Measurements from ENCODE around the gene PRKAG2.

The PRKAG2 gene

DNA sequence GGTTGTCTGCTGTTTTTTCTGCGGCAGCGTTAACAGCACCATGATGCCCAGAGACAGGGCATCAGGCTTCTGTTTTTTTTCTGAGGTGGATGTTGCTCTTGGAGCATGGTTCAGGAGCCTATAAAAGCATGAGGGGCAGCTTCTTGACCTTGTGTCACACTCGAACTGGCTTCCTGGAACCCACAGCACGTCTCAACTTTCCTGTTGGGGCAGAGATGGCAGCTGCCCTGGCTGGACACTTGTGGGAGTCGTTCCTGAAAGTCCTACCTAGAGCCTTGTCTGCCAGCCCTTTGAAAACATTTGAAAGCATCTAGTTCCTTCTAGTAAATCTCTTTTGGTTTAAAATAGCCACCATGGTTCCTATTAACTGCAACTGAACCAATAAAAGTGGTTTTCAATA is 28.9 kb upstream of the PRKAG2 start:
- TF ChIP-seq, protein P1, sequence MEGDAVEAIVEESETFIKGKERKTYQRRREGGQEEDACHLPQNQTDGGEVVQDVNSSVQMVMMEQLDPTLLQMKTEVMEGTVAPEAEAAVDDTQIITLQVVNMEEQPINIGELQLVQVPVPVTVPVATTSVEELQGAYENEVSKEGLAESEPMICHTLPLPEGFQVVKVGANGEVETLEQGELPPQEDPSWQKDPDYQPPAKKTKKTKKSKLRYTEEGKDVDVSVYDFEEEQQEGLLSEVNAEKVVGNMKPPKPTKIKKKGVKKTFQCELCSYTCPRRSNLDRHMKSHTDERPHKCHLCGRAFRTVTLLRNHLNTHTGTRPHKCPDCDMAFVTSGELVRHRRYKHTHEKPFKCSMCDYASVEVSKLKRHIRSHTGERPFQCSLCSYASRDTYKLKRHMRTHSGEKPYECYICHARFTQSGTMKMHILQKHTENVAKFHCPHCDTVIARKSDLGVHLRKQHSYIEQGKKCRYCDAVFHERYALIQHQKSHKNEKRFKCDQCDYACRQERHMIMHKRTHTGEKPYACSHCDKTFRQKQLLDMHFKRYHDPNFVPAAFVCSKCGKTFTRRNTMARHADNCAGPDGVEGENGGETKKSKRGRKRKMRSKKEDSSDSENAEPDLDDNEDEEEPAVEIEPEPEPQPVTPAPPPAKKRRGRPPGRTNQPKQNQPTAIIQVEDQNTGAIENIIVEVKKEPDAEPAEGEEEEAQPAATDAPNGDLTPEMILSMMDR (IDR thresholded peaks at IDR 0.05; ENCODE audit: insufficient read depth, low read depth, low read length, missing control alignments) = no peak
- DNase-seq (ENCODE audit: low read depth) = no peak
- H3K4me3 ChIP-seq (ENCODE audit: low read depth, low read length) = no peak overlapping the region

DNA sequence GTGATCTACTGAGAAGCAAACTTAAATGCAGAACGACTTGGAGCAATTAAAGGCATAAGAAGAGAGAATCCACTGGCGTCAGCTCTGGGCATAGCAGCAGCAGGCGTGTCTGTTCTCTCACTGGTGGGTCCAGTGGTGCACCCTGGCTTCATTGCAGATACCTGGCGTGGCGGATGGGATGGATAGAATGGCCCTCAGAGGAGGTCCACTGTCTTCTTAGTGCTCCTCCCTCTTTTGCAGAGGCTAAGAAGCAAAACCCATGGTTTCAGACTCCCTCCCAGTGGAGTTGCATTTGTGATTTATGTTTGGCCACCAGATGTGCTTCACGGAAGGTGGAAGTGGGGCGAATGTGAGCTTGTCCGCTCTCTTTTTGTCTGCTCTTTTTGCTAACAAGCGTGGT is 28.4 kb upstream of the PRKAG2 start:
- TF ChIP-seq, protein P1 (IDR thresholded peaks at IDR 0.05; ENCODE audit: insufficient read depth, low read depth, low read length, missing control alignments) = no peak
- no peak overlapping the region for H3K4me3 ChIP-seq (ENCODE audit: low read depth, low read length)
- DNase-seq (ENCODE audit: low read depth) = no peak

DNA sequence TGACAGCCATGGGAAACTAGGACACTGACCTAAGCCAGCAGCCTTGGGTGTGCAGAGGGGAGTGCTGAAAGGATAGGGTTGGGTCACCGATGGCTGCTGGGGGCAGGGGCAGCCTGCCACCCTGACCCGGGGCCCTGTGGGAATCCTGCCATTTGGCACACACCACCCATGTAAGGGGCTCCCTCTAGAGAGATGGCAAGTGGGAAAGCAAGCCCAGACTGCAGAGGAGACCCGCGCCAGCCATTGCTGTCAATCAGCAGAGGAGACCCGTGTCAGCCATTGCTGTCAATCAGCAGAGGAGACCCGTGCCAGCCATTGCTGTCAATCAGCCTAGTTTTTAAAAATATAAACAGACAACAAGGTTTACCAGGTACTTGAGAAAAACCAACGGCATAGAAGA is 27.4 kb upstream of the PRKAG2 start:
- TF ChIP-seq, protein P1 (IDR thresholded peaks at IDR 0.05; ENCODE audit: insufficient read depth, low read depth, low read length, missing control alignments) = no peak
- DNase-seq (ENCODE audit: low read depth) = no peak
- no peak overlapping the region for H3K4me3 ChIP-seq (ENCODE audit: low read depth, low read length)

DNA sequence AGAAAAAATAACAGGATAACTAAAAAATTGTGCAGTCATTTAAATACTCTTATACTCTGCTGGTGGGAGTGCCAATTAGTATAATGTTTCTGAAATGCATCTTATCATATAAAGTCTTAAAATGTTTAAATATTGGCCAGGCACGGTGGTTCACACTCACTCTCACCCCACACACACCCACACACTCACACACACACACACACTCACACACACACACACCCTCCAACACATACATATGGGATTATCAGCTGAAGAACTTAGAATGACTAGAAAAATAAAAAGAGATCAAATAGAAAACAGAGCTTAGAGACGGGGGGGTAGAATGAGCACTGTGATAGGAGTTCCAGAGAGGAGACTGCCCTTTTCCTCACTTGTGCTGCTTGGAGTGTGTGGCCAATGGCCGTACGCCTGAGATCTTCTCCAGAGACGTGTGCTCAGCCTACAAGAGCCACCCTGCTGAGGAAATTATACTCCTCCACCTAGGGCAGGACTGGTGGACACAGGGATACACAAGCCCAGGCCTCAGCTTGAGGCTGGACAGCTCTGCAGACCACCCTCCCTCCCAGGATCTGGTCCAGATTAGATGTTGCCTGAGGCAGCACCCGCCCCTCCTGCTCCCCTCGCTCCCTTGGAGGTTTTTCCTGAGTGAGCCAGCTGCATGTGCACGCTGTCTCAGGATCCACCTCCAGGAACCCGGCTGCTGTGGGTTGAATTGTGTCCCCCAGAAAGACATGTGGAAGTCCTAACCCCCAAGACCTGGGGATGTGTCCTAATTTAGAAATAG is 26.5 kb upstream of the PRKAG2 start:
- TF ChIP-seq, protein P1 (IDR thresholded peaks at IDR 0.05; ENCODE audit: insufficient read depth, low read depth, low read length, missing control alignments) = no peak
- DNase-seq (ENCODE audit: low read depth) = no peak

DNA sequence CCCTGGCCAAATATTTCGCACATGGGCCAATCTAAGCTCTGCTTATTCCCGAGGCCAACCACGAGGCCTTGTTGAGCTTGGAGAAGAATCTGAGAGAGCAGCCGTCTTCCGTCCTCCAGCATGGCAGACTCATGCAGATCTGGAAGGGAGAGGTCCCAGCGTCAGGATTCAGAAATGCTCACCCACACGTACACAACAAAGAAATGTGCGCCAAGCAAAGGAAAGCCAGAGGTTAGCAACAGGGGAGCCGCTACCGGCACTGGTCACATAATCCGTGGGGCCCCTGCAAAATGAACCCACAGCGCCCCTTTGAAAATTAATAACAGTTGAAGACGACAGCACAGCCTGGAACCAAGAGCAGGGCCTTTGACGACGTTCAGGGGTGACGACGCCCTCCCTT is 25.4 kb upstream of the PRKAG2 start:
- H3K4me3 ChIP-seq (ENCODE audit: low read depth, low read length) = no peak overlapping the region
- TF ChIP-seq, protein P1 (IDR thresholded peaks at IDR 0.05; ENCODE audit: insufficient read depth, low read depth, low read length, missing control alignments) = no peak
- DNase-seq (ENCODE audit: low read depth) = no peak

More for the DNA sequence above, 26.5 kb upstream of the PRKAG2 start:
- no peak overlapping the region for H3K4me3 ChIP-seq (ENCODE audit: low read depth, low read length)

DNA sequence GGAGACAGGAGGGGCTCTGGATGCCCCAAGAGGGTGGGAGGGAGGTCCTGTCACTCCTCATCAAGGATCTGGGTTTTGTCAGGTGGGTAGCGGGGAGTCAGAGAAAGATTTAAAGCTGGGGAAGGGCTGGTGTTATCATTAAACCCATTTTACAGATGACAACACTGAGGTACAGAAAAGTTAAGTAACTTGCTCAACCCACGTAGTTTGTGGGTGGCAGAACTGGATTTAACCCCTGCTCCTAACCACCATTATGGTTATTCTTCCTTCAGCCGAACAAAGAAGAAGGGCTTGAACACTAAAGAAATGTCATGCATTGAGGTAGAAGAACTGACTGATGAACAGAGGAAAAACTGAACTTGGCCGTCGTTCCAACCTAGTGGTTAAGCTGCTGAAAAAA is 24.9 kb upstream of the PRKAG2 start:
- TF ChIP-seq, protein P1 (IDR thresholded peaks at IDR 0.05; ENCODE audit: insufficient read depth, low read depth, low read length, missing control alignments) = no peak
- H3K4me3 ChIP-seq (ENCODE audit: low read depth, low read length) = no peak overlapping the region
- DNase-seq (ENCODE audit: low read depth) = no peak
